Progenitor cell of endocrine pancreas (in vitro differentiated cells): ENCODE results near the gene TSPAN15. TPM values are rescaled to one million over a fixed set of nuclear protein-coding genes. Genes with fewer than 3 reads are reported as not detected.
"Not testable (repeated sequence)": the region's sequence is repeated elsewhere in the genome, so short reads cannot be mapped to it uniquely, and the experiment has no call there.

Source experiments
- DNase-seq: peaks from one replicate; pipeline ENCODE4 v3.0.0; 2021; ENCODE audit warnings: low spot score; ENCODE audit not compliant: unreplicated experiment
- H3K27ac Mint-ChIP-seq: 2 replicates; pipeline ENCODE4 v1.8.0; 2021; ENCODE audit warnings: mild to moderate bottlenecking, moderate library complexity, mixed read lengths
- H3K27me3 Mint-ChIP-seq: 2 replicates; pipeline ENCODE4 v1.8.0; 2021; ENCODE audit warnings: mixed read lengths
- H3K36me3 Mint-ChIP-seq: 2 replicates; pipeline ENCODE4 v1.8.0; 2022; ENCODE audit warnings: mixed read lengths; ENCODE audit not compliant: insufficient read depth
- H3K4me1 Mint-ChIP-seq: 2 replicates; pipeline ENCODE4 v1.8.0; 2021; ENCODE audit warnings: low read depth, mixed read lengths
- H3K4me3 Mint-ChIP-seq: 2 replicates; pipeline ENCODE4 v1.8.0; 2021; ENCODE audit warnings: low read depth, mild to moderate bottlenecking, moderate library complexity, mixed read lengths
- H3K9me3 Mint-ChIP-seq: 2 replicates; pipeline ENCODE4 v1.8.0; 2021; ENCODE audit warnings: low read depth, mixed read lengths
- CTCF ChIP-seq: fragments of 200-600 bp; sonication (generic); IDR thresholded peaks from one replicate; pipeline ENCODE4 v1.5.0; 2021; ENCODE audit warnings: antibody characterized with exemption, mild to moderate bottlenecking; ENCODE audit not compliant: unreplicated experiment
- total RNA-seq: library from RNA; stranded (reverse); gene quantifications from 2 replicates; pipeline ENCODE4 v1.2.1, GENCODE V29; 2021

TSPAN15 gene
- total RNA-seq, 1 donor from 2014 or later = 14.7 TPM

- Mint-ChIP-seq H3K36me3 (peaks cover 10% of the 10 kb centered on the region), H3K27me3 (no peaks in the 10 kb centered on the region), H3K4me1 (no peaks in the 10 kb centered on the region), H3K4me3 (no peak overlapping the region), H3K9me3 (peaks cover 12% of the 10 kb centered on the region), H3K27ac (no peak overlapping the region)
- TF ChIP-seq CTCF = no peak
- DNase-seq = no peak
These were observed 33.5 kb downstream of the TSPAN15 start for GRCh38 chr10:69484736-69485135.

- TF ChIP-seq CTCF = no peak
- Mint-ChIP-seq H3K36me3 (peaks cover 9% of the 10 kb centered on the region), H3K4me3 (no peak overlapping the region), H3K4me1 (no peaks in the 10 kb centered on the region), H3K27ac (no peak overlapping the region), H3K9me3 (peaks cover 12% of the 10 kb centered on the region), H3K27me3 (no peaks in the 10 kb centered on the region)
- no peak for DNase-seq
These were observed 35.9 kb downstream of the TSPAN15 start for GRCh38 chr10:69486922-69487730.

- H3K4me1 Mint-ChIP-seq, H3K27me3 Mint-ChIP-seq, H3K27ac Mint-ChIP-seq, H3K36me3 Mint-ChIP-seq, DNase-seq, H3K4me3 Mint-ChIP-seq: not testable (repeated sequence)
- peaks cover 12% of the 10 kb centered on the region for H3K9me3 Mint-ChIP-seq
These were observed 37.0 kb downstream of the TSPAN15 start for GRCh38 chr10:69488149-69488844.

GRCh38 chr10:69488856-69489255 lies 37.6 kb downstream of the TSPAN15 start:
- peaks cover 12% of the 10 kb centered on the region for H3K9me3 Mint-ChIP-seq
- H3K27ac Mint-ChIP-seq, H3K4me1 Mint-ChIP-seq, H3K4me3 Mint-ChIP-seq, H3K27me3 Mint-ChIP-seq, DNase-seq, H3K36me3 Mint-ChIP-seq: not testable (repeated sequence)

- no peak for DNase-seq
- Mint-ChIP-seq H3K4me1 (peaks cover 5% of the 10 kb centered on the region), H3K27me3 (no peaks in the 10 kb centered on the region), H3K4me3 (no peak overlapping the region), H3K36me3 (peaks cover 9% of the 10 kb centered on the region), H3K27ac (no peak overlapping the region), H3K9me3 (peaks cover 12% of the 10 kb centered on the region)
- TF ChIP-seq CTCF = no peak
These were observed 38.3 kb downstream of the TSPAN15 start for GRCh38 chr10:69489506-69490090.

- Mint-ChIP-seq H3K27me3 (no peaks in the 10 kb centered on the region), H3K4me3 (no peak overlapping the region), H3K4me1 (peaks cover 7% of the 10 kb centered on the region), H3K36me3 (peaks cover 9% of the 10 kb centered on the region), H3K27ac (no peak overlapping the region), H3K9me3 (peaks cover 12% of the 10 kb centered on the region)
- no peak for DNase-seq
- no peak for TF ChIP-seq CTCF
These were observed 39.6 kb downstream of the TSPAN15 start for GRCh38 chr10:69490876-69491275.
